AG04449 (cell line): ENCODE data around the gene RASGRP3.

Source experiments
- CTCF ChIA-PET: fragments of 350-600 bp; formaldehyde crosslinking; extraction: SDS; loops from one replicate; lab custom pipeline; 2021; ENCODE audit warnings: antibody characterized with exemption; lab: Yijun Ruan, JAX
- POLR2A ChIA-PET: fragments of 400-600, 350-600 bp; formaldehyde crosslinking; extraction: SDS; loops from one replicate; lab custom pipeline; 2020; ENCODE audit warnings: antibody characterized with exemption, inconsistent platforms; lab: Yijun Ruan, JAX
- DNase-seq: peaks from one replicate; pipeline ENCODE4 v3.0.0-alpha.2; 2010; ENCODE audit warnings: low read depth, low spot score
- H3K4me3 ChIP-seq: 2 replicates; pipeline ENCODE4 v1.5.1; 2011; ENCODE audit warnings: low read depth, mild to moderate bottlenecking, control low read depth, low read length
- CTCF ChIP-seq: IDR thresholded peaks from one replicate; pipeline ENCODE4 v1.5.1; 2011; ENCODE audit warnings: mild to moderate bottlenecking, moderate library complexity, low read length, control low read depth, inconsistent platforms; ENCODE audit not compliant: insufficient read depth; ENCODE audit errors: missing control alignments

Gene RASGRP3

GRCh38 chr2:33606100-33606499 lies 129.7 kb downstream of the RASGRP3 start:
- POLR2A ChIA-PET = no interaction called here

GRCh38 chr2:33606622-33607021 lies 130.2 kb downstream of the RASGRP3 start:
- no peak overlapping the region for H3K4me3 ChIP-seq
- CTCF ChIA-PET = no interaction called here
- POLR2A ChIA-PET = no interaction called here
- DNase-seq = no peak
- TF ChIP-seq CTCF = no peak

More at GRCh38 chr2:33606100-33606499, 129.7 kb downstream of the RASGRP3 start:
- CTCF ChIA-PET = no interaction called here
- no peak for DNase-seq
- TF ChIP-seq CTCF = no peak
- H3K4me3 ChIP-seq = no peak overlapping the region

- no peak overlapping the region for H3K4me3 ChIP-seq
- POLR2A ChIA-PET = no interaction called here
- DNase-seq = no peak
- TF ChIP-seq CTCF = no peak
- CTCF ChIA-PET = no interaction called here
Observed at GRCh38 chr2:33607251-33607721, 130.8 kb downstream of the RASGRP3 start.

GRCh38 chr2:33607905-33608304 lies 131.5 kb downstream of the RASGRP3 start:
- no peak overlapping the region for H3K4me3 ChIP-seq
- DNase-seq = no peak
- CTCF ChIA-PET = no interaction called here
- TF ChIP-seq CTCF = no peak
- POLR2A ChIA-PET = no interaction called here

GRCh38 chr2:33614190-33614589 lies 137.7 kb downstream of the RASGRP3 start:
- ChIA-PET POLR2A (no interaction called here), CTCF (no interaction called here)
- no peak for DNase-seq

More at GRCh38 chr2:33614190-33614589, 137.7 kb downstream of the RASGRP3 start:
- TF ChIP-seq CTCF = no peak
- no peak overlapping the region for H3K4me3 ChIP-seq
